GM12872 (cell line): Measurements from ENCODE around the gene LGI4.

Source experiments
- CTCF ChIP-seq: IDR thresholded peaks from 3 replicates; pipeline ENCODE4 v1.5.1; 2011; ENCODE audit warnings: low read depth, mild to moderate bottlenecking, low read length, moderate library complexity; ENCODE audit not compliant: insufficient read depth

Gene LGI4

GRCh38 chr19:35079826-35080225, 55.0 kb downstream of the LGI4 start:
- TF ChIP-seq CTCF = no peak

GRCh38 chr19:35077411-35078223, 57.2 kb downstream of the LGI4 start:
- no peak for TF ChIP-seq CTCF

- TF ChIP-seq CTCF = no peak
Measured at GRCh38 chr19:35076657-35077056, 58.2 kb downstream of the LGI4 start.

GRCh38 chr19:35076026-35076370, 58.9 kb downstream of the LGI4 start:
- TF ChIP-seq CTCF = no peak

GRCh38 chr19:35075202-35076025, 59.4 kb downstream of the LGI4 start:
- TF ChIP-seq CTCF = no peak
